Measurements from ENCODE around the gene PGF.
"Not testable (repeated sequence)": the region's sequence is repeated elsewhere in the genome, so short reads cannot be mapped to it uniquely, and the experiment has no call there.

PGF gene

DNA sequence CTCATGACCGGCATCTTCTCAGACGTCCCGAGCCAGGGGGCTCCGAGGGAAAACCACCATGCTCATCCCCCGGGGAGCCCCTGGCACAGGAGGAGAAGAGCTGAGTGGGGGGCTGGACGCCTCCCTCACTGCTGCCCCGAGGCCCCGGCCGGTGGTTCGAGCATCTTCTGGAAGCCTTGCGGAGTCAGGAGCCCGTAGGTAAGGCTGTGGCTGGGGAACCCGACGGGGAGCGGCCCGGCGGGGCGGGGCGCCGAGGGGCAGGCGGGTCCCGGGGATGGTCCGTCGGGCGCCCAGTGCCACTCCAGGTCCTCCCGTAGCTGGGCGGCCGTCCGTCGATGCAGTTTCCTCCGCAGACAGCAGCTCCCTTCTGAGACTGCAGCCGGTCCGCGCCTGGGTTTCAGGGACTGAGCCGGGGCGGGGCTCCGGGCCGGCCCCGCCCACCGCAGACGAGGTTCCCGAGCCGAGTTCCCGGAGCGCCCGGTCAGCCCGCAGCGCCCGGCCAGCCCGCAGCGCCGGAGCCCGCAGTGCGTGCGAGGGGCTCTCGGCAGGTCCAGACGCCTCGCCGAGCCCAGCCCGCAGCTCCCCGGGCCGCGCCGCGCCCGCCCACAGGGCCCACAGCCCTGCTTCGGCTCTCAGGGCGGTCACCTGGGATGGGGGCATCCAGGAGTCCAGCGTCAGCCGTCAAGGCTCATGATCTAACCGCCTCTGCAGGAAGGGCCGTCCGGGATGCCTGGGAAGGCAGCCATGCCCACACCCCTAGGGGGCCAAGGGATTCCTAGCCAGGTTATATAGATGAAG, at the start of gene PGF:
TSS of gene PGF (minus strand) at position 369 of the 798 bp plus-strand sequence. CDS start at position 14, 355 bp downstream.
- in situ Hi-C loops (cut with HindIII; ENCODE audit: low sequenced_read_pairs): no loop called here

DNA sequence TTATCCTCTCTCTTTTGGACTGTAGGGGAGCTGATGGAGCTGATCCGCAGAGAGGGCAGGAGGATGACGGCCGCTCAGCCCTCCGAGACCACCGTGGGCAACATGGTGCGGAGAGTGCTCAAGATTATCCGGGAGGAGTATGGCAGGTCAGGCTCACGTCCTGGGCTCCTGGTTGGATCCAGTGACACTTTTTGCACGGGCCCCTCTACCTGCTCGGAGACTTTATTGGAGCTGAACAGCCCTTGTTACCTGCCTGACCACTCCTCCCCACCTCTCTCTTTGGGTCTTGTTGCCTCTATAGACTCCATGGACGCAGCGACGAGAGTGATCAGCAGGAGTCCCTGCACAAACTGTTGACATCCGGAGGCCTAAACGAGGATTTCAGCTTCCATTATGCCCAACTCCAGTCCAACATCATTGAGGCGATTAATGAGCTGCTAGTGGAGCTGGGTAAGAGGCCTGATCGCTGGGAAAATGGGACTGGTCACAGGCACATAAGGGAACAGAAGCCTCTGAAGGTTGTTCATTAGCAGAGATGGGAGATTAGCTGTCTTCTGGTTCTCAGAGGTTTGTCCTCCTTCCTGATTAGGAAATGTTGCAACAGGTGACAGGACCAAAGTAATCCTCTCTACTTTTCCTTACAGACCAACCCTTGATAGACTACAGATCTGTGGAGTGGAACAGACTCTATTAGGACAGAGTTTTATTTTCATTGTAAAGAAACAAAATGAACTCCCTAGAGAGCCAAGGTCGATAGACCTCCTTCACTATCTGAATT, 48.0 kb upstream of the PGF start:
- in situ Hi-C loops (cut with HindIII; ENCODE audit: low sequenced_read_pairs): no loop called here

DNA sequence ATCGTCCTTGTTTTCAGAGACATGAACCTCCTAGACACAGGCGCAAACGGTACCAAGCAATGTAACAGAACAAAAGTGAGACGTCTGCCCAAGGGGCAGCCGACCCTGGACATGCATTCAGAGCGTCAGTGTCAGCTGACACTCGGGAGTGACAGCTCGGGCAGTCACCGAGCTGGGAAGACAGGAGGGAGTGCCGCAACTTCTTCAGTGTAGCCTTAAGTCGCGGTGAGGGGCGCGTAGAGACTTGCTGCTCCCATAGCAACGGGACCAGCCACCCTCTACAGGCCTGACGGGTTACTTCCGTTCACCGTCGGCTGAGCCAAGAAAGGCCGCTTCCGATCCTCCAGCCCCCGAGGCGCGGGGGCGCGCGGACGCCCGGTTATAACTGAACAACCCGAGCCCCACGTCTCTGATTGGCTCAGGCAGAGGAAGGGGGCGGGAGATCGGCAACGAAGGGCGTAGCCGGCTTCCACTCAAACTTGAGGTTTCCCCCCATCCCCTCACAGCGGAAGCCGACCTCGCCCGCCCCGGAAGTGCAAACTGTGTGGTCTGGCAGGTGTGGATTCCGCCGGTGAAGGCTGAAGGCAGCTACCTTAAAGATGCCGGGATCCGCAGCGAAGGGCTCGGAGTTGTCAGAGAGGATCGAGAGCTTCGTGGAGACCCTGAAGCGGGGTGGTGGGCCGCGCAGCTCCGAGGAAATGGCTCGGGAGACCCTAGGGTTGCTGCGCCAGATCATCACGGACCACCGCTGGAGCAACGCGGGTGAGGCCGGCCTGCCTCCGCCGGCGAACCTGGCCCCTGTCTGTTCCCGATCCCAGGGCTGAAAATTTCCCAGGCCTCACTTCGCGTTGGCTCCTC, 47.2 kb upstream of the PGF start, which contains the start of gene EIF2B2:
TSS of gene EIF2B2 (plus strand) at position 530 of the 858 bp plus-strand sequence. CDS start at position 600, 70 bp downstream.
- in situ Hi-C loops (cut with HindIII; ENCODE audit: low sequenced_read_pairs): no loop called here

DNA sequence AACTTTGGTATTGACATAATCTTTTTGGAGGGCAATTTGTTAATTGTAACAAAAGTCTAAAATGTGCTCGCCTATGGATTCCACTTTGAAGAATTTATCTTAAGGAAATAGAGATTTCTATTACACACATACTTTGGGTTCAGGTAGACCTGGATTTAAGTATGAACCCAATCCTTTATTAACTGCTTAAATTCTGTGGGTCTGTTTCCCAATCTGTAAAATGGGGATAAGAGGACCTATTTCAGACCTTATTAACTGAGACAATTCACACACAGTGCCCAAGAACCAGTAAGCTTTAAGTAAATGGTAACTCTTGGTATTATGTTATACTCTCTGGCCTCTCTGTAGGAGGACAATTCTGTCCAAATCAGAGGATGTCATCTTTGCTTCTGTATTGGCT, 46.5 kb upstream of the PGF start:
- in situ Hi-C loops (cut with HindIII; ENCODE audit: low sequenced_read_pairs): no loop called here

DNA sequence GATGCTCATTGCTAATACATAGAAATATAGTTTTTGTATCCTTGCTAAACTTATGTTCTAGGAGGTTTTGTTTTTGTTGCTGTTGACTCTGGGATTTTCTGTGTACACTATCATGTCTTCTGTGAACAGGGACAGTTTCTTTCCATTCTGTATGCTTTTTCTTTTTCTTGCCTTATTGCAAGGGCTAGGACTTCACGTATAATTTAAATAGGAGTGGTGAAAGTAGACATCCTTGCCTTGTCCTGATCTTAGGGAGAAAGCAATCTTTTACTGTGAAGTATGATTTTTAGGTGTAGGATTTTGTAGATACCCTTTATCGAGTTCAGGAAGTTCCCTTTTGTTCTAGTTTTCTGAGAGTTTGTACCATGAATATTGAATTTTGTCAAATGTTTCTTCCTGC, 45.9 kb upstream of the PGF start:
- in situ Hi-C loops (cut with HindIII; ENCODE audit: low sequenced_read_pairs): no loop called here

DNA sequence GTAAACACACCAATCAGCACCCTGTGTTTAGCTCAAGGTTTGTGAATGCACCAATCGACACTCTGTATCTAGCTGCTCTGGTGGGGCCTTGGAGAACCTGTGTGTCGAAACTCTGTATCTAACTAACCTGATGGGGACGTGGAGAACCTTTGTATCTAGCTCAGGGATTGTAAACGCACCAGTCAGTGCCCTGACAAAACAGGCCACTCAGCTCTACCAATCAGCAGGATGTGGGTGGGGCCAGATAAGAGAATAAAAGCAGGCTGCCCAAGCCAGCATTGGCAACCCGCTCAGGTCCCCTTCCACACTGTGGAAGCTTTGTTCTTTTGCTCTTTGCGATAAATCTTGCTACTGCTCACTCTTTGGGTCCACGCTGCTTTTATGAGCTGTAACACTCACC, 40.4 kb upstream of the PGF start:
- in situ Hi-C loops (cut with HindIII; ENCODE audit: low sequenced_read_pairs): not testable (repeated sequence)

DNA sequence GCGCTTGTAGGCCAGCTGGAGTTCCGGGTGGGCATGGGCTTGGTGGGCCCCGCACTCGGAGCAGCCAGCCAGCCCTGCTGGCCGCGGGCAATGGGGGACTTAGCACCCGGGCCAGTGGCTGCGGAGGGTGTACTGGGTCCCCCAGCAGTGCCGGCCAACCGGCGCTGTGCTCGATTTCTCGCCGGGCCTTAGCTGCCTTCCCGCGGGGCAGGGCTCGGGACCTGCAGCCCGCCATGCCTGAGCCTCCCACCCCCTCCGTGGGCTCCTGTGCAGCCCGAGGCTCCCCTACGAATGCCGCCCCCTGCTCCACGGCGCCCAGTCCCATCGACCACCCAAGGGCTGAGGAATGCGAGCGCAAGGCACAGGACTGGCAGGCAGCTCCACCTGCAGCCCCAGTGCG, 38.8 kb upstream of the PGF start:
- in situ Hi-C loops (cut with HindIII; ENCODE audit: low sequenced_read_pairs): not testable (repeated sequence)

DNA sequence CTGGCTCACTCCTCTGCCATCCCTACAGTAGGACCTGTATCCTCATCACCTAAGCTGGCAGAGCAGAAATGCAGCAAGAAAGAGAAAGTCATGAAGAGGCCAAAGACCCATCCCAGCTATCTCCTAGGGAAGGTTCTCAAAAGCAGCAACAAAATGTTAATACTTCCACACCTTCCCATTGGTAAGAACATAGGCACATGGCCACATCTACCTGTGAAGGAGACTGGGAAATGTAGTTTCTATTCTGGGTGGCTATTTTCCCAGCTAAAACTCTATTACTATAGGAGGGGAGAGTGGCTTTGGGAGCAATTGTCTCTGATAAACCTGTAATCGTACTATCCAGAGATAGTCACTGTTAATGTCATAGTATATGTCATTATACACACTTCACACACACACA, 33.6 kb upstream of the PGF start:
- in situ Hi-C loops (cut with HindIII; ENCODE audit: low sequenced_read_pairs): no loop called here

DNA sequence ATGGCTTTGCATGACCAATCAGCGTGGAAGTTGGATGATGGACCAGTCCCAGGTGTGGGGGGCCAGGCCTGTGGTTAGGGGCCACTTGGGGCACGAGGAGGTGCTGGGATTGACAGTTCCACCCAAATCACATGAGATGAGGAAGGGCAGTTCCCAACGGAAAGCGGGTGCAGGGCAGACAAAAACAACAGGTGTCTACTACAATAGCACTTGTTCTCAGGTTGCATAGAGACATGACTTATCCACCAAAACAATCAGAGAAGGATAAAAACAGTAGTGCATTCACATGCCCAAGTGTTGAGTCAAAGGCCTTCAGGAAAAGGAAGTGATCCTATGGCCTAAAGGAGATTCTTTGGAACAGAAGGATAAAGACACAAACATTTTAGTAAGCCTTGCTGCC, 32.7 kb upstream of the PGF start:
- in situ Hi-C loops (cut with HindIII; ENCODE audit: low sequenced_read_pairs): no loop called here

DNA sequence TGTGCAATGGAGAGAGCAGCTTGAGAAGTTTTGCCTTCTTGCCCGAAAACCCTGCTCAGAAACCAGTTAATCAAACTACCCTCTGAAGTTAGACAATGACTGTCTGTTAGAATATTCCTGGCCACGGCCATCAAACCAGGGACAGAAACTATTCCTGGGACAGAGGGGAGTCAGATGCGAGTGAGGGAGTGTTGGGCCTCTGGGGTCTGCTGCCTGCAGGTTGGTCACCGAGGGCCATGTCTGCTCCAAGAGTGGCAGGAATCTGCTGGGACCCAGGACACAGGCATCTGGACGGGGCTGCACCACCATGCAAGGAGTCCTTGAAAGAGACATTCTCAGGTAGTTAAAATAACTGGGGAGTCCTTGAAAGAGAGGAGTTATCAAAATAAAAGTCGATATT, 30.4 kb upstream of the PGF start:
- in situ Hi-C loops (cut with HindIII; ENCODE audit: low sequenced_read_pairs): no loop called here

DNA sequence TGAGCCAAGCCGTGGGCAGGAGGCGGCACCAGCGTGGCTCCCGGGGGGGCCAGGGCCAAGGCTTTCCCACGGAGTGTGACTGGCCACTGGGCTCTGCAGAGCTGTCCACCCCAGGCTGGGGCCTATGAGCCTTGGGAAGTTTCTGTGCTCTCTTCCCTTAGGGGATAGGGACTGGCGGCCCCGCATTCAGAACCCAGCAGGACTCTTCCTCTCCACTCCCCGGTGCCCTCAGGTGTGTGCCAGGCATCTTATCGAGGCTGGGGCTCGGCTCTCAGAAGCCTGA, 29.6 kb upstream of the PGF start:
- in situ Hi-C loops (cut with HindIII; ENCODE audit: low sequenced_read_pairs): no loop called here

DNA sequence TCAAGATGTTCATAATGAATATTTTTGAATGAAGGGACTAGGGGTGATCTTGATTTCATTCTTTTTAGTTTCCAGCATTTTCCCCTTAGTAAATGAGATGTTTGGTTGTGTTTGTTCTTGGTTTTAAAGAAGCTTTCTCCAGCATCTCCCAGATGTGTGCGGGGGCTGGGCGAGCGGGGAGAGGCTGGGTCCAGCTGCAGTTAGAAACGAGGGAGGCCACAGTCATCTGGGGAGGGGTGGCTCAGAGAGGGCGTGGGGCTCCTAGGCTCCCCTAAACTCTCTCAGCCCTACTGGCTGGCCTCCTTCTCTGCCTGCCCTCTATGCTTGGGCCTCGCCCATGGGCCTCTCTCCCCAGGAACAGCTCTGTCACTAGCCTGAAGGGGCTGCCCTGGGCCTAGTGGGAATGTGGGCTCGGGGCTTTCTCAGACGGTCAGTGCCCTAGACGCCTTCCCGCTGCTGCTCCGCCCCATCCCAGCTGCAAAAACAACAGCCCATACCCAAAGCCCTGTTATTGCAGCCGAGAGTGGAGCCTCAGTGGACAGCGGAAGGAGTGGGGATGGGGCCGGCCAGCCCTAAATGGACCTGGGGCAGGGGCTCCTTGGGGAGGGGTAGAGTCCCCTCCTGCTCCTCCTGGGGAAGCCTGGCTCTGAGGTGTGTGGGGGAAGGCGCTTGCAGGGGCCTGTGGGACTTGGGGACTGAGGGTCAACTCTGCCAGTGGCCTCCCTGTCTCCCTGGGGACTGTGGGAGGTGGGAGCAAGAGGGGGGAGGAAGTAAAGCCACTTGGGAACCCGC, 29.0 kb upstream of the PGF start:
- in situ Hi-C loops (cut with HindIII; ENCODE audit: low sequenced_read_pairs): loop anchor here (5.0 kb wide), 1 partner anchor 33 kb away; no protein-coding TSS in a partner anchor

DNA sequence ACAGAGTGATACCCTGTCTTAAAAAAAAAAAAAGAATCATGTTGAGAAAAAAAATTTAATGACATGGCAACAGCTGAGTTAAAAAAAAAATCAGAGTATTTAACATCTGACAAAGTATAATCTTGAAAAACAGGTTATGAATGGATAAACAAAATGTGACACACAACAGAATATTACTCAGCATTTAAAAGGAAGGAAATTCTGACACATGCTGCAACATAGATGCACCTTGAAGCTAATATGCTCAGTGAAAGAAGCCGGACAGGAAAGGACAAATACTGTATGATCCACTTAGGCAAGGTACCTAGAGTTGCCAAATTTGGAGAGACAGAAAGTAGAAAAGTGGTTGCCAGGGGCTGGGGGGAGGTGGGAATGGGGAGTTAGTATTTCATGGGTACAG, 27.9 kb upstream of the PGF start:
- in situ Hi-C loops (cut with HindIII; ENCODE audit: low sequenced_read_pairs): loop anchor here (5.0 kb wide), 1 partner anchor 34 kb away; no protein-coding TSS in a partner anchor

DNA sequence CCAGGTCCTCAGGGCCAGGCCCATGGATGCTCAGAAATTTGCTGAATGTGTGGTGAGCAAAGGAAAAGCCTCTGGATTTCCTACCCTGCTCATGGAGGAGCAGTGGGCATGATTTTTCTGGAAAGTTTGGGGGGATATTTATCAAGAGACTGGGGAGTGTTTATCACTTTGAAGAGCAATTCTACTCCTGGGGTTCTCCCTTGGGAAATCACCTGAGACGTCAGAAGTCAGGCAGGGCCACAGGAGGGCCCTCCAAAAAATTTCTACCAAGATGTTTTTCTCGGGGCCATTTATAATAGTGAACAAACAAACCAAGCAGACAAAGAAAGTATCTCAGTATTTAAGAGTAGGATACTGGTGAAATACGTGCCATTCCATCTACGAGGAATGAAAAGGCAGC, 27.3 kb upstream of the PGF start:
- in situ Hi-C loops (cut with HindIII; ENCODE audit: low sequenced_read_pairs): loop anchor here (5.0 kb wide), 1 partner anchor 35 kb away; no protein-coding TSS in a partner anchor

DNA sequence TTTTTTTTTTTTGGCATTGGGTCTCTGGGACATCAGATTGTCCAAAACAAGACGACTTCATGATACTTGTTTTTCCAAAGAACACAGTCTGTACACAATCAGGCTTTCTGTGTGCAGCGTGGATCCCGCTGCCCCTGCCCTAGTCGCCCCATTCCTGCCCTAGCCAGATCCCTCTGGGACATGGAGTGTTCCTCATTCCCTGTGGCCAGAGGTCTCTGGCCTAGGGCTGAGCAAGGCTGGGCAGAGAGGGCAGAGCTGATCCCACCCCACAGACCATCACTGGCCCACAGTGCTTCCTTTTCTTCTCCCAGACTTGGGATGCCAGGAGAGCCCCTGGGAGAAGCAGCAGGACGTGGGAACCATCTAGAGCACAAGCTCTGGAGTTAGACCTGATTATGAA, 26.4 kb upstream of the PGF start:
- in situ Hi-C loops (cut with HindIII; ENCODE audit: low sequenced_read_pairs): loop anchor here (5.0 kb wide), 1 partner anchor 35 kb away; no protein-coding TSS in a partner anchor

DNA sequence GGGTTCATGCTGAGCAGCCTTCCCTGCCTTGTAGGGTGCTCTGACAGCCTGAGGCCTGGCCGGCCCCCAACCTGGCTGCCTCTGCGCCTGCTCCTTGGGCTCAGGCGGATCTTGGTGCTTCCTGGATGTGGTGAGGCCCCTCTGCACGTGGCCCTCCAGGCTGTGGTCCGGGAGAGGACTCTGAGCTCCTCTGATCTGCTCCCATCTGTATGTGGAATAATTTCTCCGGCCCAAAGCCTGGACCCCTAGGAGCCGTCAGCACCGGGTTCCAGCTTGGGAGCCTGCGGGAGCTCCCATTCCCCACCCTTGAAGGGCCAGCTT, 26.0 kb upstream of the PGF start:
- in situ Hi-C loops (cut with HindIII; ENCODE audit: low sequenced_read_pairs): loop anchor here (5.0 kb wide), 1 partner anchor 36 kb away; no protein-coding TSS in a partner anchor

DNA sequence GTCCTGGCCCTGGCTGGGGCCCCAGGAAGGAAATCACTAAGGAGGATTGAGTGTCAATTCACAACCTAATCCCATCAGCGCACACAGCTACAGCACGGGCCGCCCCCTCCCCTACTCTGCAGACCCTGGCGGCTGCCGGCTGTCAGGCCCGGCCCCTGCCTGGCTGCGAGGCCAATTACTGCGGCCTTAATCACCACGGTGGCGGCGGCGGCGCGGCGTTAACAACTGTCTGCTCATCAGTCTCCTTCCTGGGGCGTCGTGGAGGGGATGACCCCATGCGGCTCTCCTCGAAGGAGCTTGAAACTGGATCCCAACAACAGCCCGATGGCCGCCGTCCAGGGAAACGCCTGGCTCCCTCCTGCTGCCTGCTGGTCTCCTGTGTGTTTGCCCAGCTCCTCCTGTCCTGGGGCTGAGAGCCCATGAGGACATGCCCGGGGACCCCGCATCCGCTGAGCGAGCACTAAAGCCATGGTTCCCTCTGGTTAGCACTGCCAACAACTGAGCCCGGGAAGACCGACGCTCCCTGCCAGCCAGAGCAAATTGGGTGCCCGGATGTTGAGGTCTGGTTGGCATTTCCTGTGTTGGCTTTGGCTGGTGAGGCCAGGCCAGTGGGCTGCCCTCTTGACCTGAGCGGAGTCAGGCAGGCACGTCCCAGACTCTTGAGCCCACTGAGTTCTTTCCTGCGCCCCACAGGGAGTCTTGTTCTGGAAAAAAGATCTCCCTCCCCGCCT, 25.5 kb upstream of the PGF start:
- in situ Hi-C loops (cut with HindIII; ENCODE audit: low sequenced_read_pairs): loop anchor here (5.0 kb wide), 1 partner anchor 36 kb away; no protein-coding TSS in a partner anchor

DNA sequence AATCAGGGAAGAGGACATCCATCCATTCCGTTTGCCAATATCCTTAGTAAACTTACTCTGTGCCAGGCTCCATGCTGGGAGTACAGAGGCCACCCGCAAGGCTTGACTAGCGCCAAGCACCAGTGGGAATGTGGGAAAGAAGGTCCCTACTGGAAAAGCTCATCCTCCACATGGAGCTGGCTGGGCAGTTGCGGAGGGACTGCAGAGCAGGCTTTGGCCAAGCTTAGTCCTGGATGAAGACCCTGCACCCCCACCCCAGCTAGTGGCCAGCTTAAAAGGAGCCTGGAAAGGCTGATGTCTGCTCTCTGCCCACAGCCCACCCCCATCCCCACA, 25.0 kb upstream of the PGF start:
- in situ Hi-C loops (cut with HindIII; ENCODE audit: low sequenced_read_pairs): loop anchor here (5.0 kb wide), 1 partner anchor 37 kb away; no protein-coding TSS in a partner anchor
